Adipose tissue (tissue), 3 donors: ENCODE measurements around the gene AGBL1. TPM values are rescaled to one million over a fixed set of nuclear protein-coding genes. Genes with fewer than 3 reads are reported as not detected.
"Not testable (repeated sequence)": the region's sequence is repeated elsewhere in the genome, so short reads cannot be mapped to it uniquely, and the experiment has no call there.

Experiments used
- H3K27ac ChIP-seq: one replicate; pipeline ENCODE4 v1.5.1; 2013; ENCODE audit warnings: low read depth, low read length
- WGBS, 3 donors: extraction: QIAGEN DNeasy Blood & Tissue Kit; methylation state at CpG; one replicate each; pipeline ENCODE4 v1.1.7; 2013; 5-methylcytosine and 5-hydroxymethylcytosine counted together
- polyA plus RNA-seq, 3 donors: library from polyadenylated mRNA; stranded (reverse); fragments of 200-250 nt; gene quantifications; one replicate each; pipeline ENCODE4 v1.2.3, GENCODE V29; 2013
- donor health status: healthy with polysubstance abuse.
- donor health status: Bipolar disorder and iron deficiency.
- donor health status: healthy.

The AGBL1 gene
- polyA plus RNA-seq, 3 donors, result not detected

GRCh38 chr15:86077070-86077469, 2.6 kb upstream of the AGBL1 start:
- H3K27ac ChIP-seq, result no peak overlapping the region
- 26 to 41% (median 27%) methylated on average over 2 of the region's 2 CpGs for WGBS, 3 donors

GRCh38 chr15:86080302-86080701, 631 bp downstream of the AGBL1 start:
- whole genome bisulfite sequencing, 3 donors, result 60 to 71% (median 70%) methylated on average over 1 of the region's 1 CpG

GRCh38 chr15:86082619-86083380, 3.1 kb downstream of the AGBL1 start:
- H3K27ac ChIP-seq, result no peak overlapping the region
- 24 to 37% (median 27%) methylated on average over 13 of the region's 13 CpGs for WGBS, 3 donors

More at GRCh38 chr15:86080302-86080701, 631 bp downstream of the AGBL1 start:
- H3K27ac ChIP-seq, result no peak overlapping the region

GRCh38 chr15:86087808-86088207, 8.1 kb downstream of the AGBL1 start:
- H3K27ac ChIP-seq, result no peak overlapping the region

GRCh38 chr15:86089422-86089821, 9.8 kb downstream of the AGBL1 start:
- 35 to 58% (median 56%) methylated on average over 4 of the region's 4 CpGs for WGBS, 3 donors
- no peak overlapping the region for H3K27ac ChIP-seq

- no peak overlapping the region for H3K27ac ChIP-seq
- whole genome bisulfite sequencing, 3 donors, result 85 to 92% (median 90%) methylated on average over 5 of the region's 5 CpGs
Observed at GRCh38 chr15:86101818-86102217, 22.1 kb downstream of the AGBL1 start.

GRCh38 chr15:86103825-86104224, 24.2 kb downstream of the AGBL1 start:
- WGBS, 3 donors, result 63 to 98% (median 89%) methylated on average over 2 of the region's 2 CpGs
- no peak overlapping the region for H3K27ac ChIP-seq

GRCh38 chr15:86106306-86106705, 26.6 kb downstream of the AGBL1 start:
- no peak overlapping the region for H3K27ac ChIP-seq
- WGBS, 3 donors, result 75 to 83% (median 76%) methylated on average over 4 of the region's 4 CpGs

- WGBS, 3 donors, result 62 to 71% (median 64%) methylated on average over 4 of the region's 4 CpGs
- no peak overlapping the region for H3K27ac ChIP-seq
Observed at GRCh38 chr15:86115145-86115801, 35.6 kb downstream of the AGBL1 start.

- WGBS, 3 donors, result 32 to 58% (median 48%) methylated on average over 7 of the region's 7 CpGs
Observed at GRCh38 chr15:86121568-86122225, 42.0 kb downstream of the AGBL1 start.

GRCh38 chr15:86122691-86123391, 43.2 kb downstream of the AGBL1 start:
- not testable (repeated sequence) for H3K27ac ChIP-seq
- WGBS, 3 donors, result 64 to 81% (median 75%) methylated on average over 3 of the region's 3 CpGs

More at GRCh38 chr15:86121568-86122225, 42.0 kb downstream of the AGBL1 start:
- H3K27ac ChIP-seq, result no peak overlapping the region

- 53 to 70% (median 65%) methylated on average over 3 of the region's 3 CpGs for WGBS, 3 donors
- no peak overlapping the region for H3K27ac ChIP-seq
Observed at GRCh38 chr15:86125775-86126174, 46.1 kb downstream of the AGBL1 start.

- 66 to 93% (median 83%) methylated on average over 3 of the region's 3 CpGs for WGBS, 3 donors
- no peak overlapping the region for H3K27ac ChIP-seq
Observed at GRCh38 chr15:86127547-86127946, 47.9 kb downstream of the AGBL1 start.

GRCh38 chr15:86135041-86135440, 55.4 kb downstream of the AGBL1 start:
- H3K27ac ChIP-seq, result no peak overlapping the region
- 38 to 48% (median 42%) methylated on average over 6 of the region's 6 CpGs for WGBS, 3 donors

GRCh38 chr15:86136861-86137260, 57.2 kb downstream of the AGBL1 start:
- H3K27ac ChIP-seq, result no peak overlapping the region
- 50 to 78% (median 63%) methylated on average over 2 of the region's 2 CpGs for WGBS, 3 donors

- WGBS, 3 donors, result 54 to 67% (median 60%) methylated on average over 3 of the region's 3 CpGs
- H3K27ac ChIP-seq, result no peak overlapping the region
Observed at GRCh38 chr15:86138798-86139197, 59.1 kb downstream of the AGBL1 start.

- WGBS, 3 donors, result 66 to 70% (median 67%) methylated on average over 9 of the region's 9 CpGs
- H3K27ac ChIP-seq, result no peak overlapping the region
Observed at GRCh38 chr15:86139828-86140227, 60.2 kb downstream of the AGBL1 start.

GRCh38 chr15:86154705-86155104, 75.0 kb downstream of the AGBL1 start:
- H3K27ac ChIP-seq, result no peak overlapping the region
- WGBS, 3 donors, result 55 to 78% (median 76%) methylated on average over 1 of the region's 1 CpG

- 56 to 76% (median 72%) methylated on average over 3 of the region's 3 CpGs for WGBS, 3 donors
Observed at GRCh38 chr15:86155551-86155950, 75.9 kb downstream of the AGBL1 start.

More at GRCh38 chr15:86155551-86155950, 75.9 kb downstream of the AGBL1 start:
- no peak overlapping the region for H3K27ac ChIP-seq
